GM12874 (cell line): ENCODE data around the gene TP73.

Experiments used
- CTCF ChIP-seq: IDR thresholded peaks from 2 replicates; pipeline ENCODE4 v1.5.1; 2011; ENCODE audit warnings: low read depth, mild to moderate bottlenecking, control low read depth, low read length, moderate library complexity; ENCODE audit not compliant: insufficient read depth

TP73 gene

GRCh38 chr1:3752400-3752945, 100.2 kb downstream of the TP73 start, which contains the start of gene CCDC27:
TSS of gene CCDC27 (plus strand) at chr1:3752450. CDS start at chr1:3752482, 32 bp downstream.
- TF ChIP-seq CTCF: no peak

- no peak for TF ChIP-seq CTCF
These were observed 101.5 kb downstream of the TP73 start for GRCh38 chr1:3753656-3754454.

- no peak for TF ChIP-seq CTCF
These were observed 104.1 kb downstream of the TP73 start for GRCh38 chr1:3756394-3756793.

- TF ChIP-seq CTCF: no peak
These were observed 106.8 kb downstream of the TP73 start for GRCh38 chr1:3759164-3759563.

- no peak for TF ChIP-seq CTCF
These were observed 107.5 kb downstream of the TP73 start for GRCh38 chr1:3759796-3760195.

GRCh38 chr1:3761296-3762010, 109.1 kb downstream of the TP73 start:
- no peak for TF ChIP-seq CTCF

GRCh38 chr1:3762151-3762872, 110.0 kb downstream of the TP73 start:
- no peak for TF ChIP-seq CTCF
